GM23338 (cell line): ENCODE data around the gene IGFLR1. TPM values are rescaled to one million over a fixed set of nuclear protein-coding genes. Genes with fewer than 3 reads are reported as not detected.

Source experiments
- ATAC-seq: fragments of 200-7000 bp; cut with Tn5 transposase; 3 replicates; pipeline ENCODE4 v1.9.1; 2020
- DNase-seq: peaks from one replicate; pipeline ENCODE4 v3.0.0-alpha.2; 2015; ENCODE audit warnings: low spot score
- H2AFZ ChIP-seq: fragments of 200-600 bp; sonication (generic); 2 replicates; pipeline ENCODE4 v1.8.0; 2016; ENCODE audit warnings: antibody characterized with exemption, mild to moderate bottlenecking, moderate library complexity
- H3F3A ChIP-seq: fragments of 200-600 bp; sonication (generic); replicated peaks from 2 replicates; pipeline ENCODE4 v1.8.0; 2017; ENCODE audit warnings: antibody characterized with exemption, mixed run types, low read depth
- H3K27ac ChIP-seq: fragments of 200-600 bp; sonication (generic); 2 replicates; pipeline ENCODE4 v1.6.1; 2016; ENCODE audit warnings: low read depth
- H3K27me3 ChIP-seq: fragments of 200-600 bp; sonication (generic); 2 replicates; pipeline ENCODE4 v1.8.0; 2016; ENCODE audit warnings: mild to moderate bottlenecking, mixed run types, moderate library complexity; ENCODE audit not compliant: insufficient read depth
- H3K36me3 ChIP-seq: fragments of 200-600 bp; sonication (generic); 2 replicates; pipeline ENCODE4 v1.8.0; 2016; ENCODE audit warnings: mild to moderate bottlenecking; ENCODE audit not compliant: insufficient read depth
- H3K4me1 ChIP-seq: fragments of 200-600 bp; sonication (generic); 2 replicates; pipeline ENCODE4 v1.8.0; 2016; ENCODE audit warnings: mild to moderate bottlenecking, moderate library complexity; ENCODE audit not compliant: insufficient read depth
- H3K4me2 ChIP-seq: fragments of 200-600 bp; sonication (generic); 2 replicates; pipeline ENCODE4 v1.7.1; 2017; ENCODE audit warnings: mixed run types
- H3K4me3 ChIP-seq: fragments of 200-600 bp; sonication (generic); 2 replicates; pipeline ENCODE4 v1.6.1; 2016; ENCODE audit warnings: mixed run types
- H3K79me2 ChIP-seq: fragments of 200-600 bp; sonication (generic); replicated peaks from 2 replicates; pipeline ENCODE4 v1.8.0; 2017; ENCODE audit warnings: mild to moderate bottlenecking; ENCODE audit not compliant: insufficient read depth
- H3K9me2 ChIP-seq: fragments of 200-600 bp; sonication (generic); 2 replicates; pipeline ENCODE4 v1.8.0; 2017; ENCODE audit not compliant: insufficient read depth
- H4K20me1 ChIP-seq: fragments of 200-600 bp; sonication (generic); replicated peaks from 2 replicates; pipeline ENCODE4 v1.8.0; 2017; ENCODE audit warnings: mild to moderate bottlenecking; ENCODE audit not compliant: insufficient read depth
- H3K27ac Mint-ChIP-seq: 2 replicates; pipeline ENCODE4 v1.8.0; 2020; ENCODE audit warnings: inconsistent platforms, mild to moderate bottlenecking, moderate library complexity, mixed read lengths
- H3K27me3 Mint-ChIP-seq: 3 replicates; pipeline ENCODE4 v1.8.0; 2022; ENCODE audit warnings: low read depth, mild to moderate bottlenecking, moderate library complexity, mixed read lengths, inconsistent platforms; ENCODE audit not compliant: insufficient read depth, poor library complexity
- H3K36me3 Mint-ChIP-seq: 3 replicates; pipeline ENCODE4 v1.8.0; 2021; ENCODE audit warnings: low read depth, mild to moderate bottlenecking, inconsistent platforms, moderate library complexity, mixed read lengths
- H3K4me1 Mint-ChIP-seq: 3 replicates; pipeline ENCODE4 v1.8.0; 2020; ENCODE audit warnings: mild to moderate bottlenecking, inconsistent platforms, mixed read lengths
- H3K4me3 Mint-ChIP-seq: 3 replicates; pipeline ENCODE4 v1.8.0; 2021; ENCODE audit warnings: moderate library complexity, mild to moderate bottlenecking, inconsistent platforms, mixed read lengths
- H3K9me3 Mint-ChIP-seq: 3 replicates; pipeline ENCODE4 v1.8.0; 2020; ENCODE audit warnings: moderate library complexity, mild to moderate bottlenecking, inconsistent platforms, mixed read lengths
- CREB1 ChIP-seq: fragments of 250-450 bp; sonication (Bioruptor Pico); IDR thresholded peaks from 2 replicates; pipeline ENCODE4 v1.5.0; 2020; ENCODE audit warnings: low read depth, mild to moderate bottlenecking, moderate library complexity
- EZH2 ChIP-seq: fragments of 200-600 bp; sonication (generic); IDR thresholded peaks from one replicate; pipeline ENCODE4 v1.8.0; 2017; ENCODE audit warnings: antibody characterized with exemption, mild to moderate bottlenecking, low read depth; ENCODE audit not compliant: unreplicated experiment
- EZH2phosphoT487 ChIP-seq: fragments of 200-600 bp; sonication (generic); IDR thresholded peaks from one replicate; pipeline ENCODE4 v1.8.1; 2018; ENCODE audit warnings: antibody characterized with exemption; ENCODE audit not compliant: unreplicated experiment
- JUNB ChIP-seq: IDR thresholded peaks from one replicate; pipeline ENCODE4 v1.6.1; 2016; ENCODE audit warnings: antibody characterized with exemption; ENCODE audit not compliant: unreplicated experiment
- POLR2AphosphoS5 ChIP-seq: IDR thresholded peaks from 2 replicates; pipeline ENCODE4 v1.6.1; 2016; ENCODE audit warnings: antibody characterized with exemption, low read depth
- polyA plus RNA-seq: library from polyadenylated mRNA; unstranded; fragments of >200 nt; fragmentation: Nextera tagmentation; extraction: Ambion mirVana; gene quantifications from 2 replicates; pipeline ENCODE4 v1.2.1, GENCODE V29; 2016
- total RNA-seq: library from RNA; depleted of rRNA; stranded (reverse); fragments of >200 nt; shearing (Covaris generic); gene quantifications from 2 replicates; pipeline ENCODE4 v1.2.3, GENCODE V29; 2014
- TF ChIP-seq, protein P1 (sequence below), 2 experiments: fragments of 200-600 bp in 1 of 2; sonication (generic) in 1 of 2; conservative IDR thresholded peaks; 2 replicates each; pipeline versions ENCODE4 v1.5.1 to v1.6.1; 2016 to 2017; ENCODE audit warnings: antibody characterized with exemption in 2 of 2, low read depth in 2 of 2, mild to moderate bottlenecking in 2 of 2, moderate library complexity in 1 of 2
- TF ChIP-seq, protein P2 (sequence below): IDR thresholded peaks from 2 replicates; pipeline ENCODE4 v1.6.1; 2016; ENCODE audit warnings: antibody characterized with exemption
- TF ChIP-seq, protein P3 (sequence below): IDR thresholded peaks from one replicate; pipeline ENCODE4 v1.6.1; 2018; ENCODE audit warnings: antibody characterized with exemption; ENCODE audit not compliant: unreplicated experiment

Gene IGFLR1
- total and polyA plus RNA-seq, 2 experiments from 2014 or later = 14.4 to 17.8 TPM

DNA sequence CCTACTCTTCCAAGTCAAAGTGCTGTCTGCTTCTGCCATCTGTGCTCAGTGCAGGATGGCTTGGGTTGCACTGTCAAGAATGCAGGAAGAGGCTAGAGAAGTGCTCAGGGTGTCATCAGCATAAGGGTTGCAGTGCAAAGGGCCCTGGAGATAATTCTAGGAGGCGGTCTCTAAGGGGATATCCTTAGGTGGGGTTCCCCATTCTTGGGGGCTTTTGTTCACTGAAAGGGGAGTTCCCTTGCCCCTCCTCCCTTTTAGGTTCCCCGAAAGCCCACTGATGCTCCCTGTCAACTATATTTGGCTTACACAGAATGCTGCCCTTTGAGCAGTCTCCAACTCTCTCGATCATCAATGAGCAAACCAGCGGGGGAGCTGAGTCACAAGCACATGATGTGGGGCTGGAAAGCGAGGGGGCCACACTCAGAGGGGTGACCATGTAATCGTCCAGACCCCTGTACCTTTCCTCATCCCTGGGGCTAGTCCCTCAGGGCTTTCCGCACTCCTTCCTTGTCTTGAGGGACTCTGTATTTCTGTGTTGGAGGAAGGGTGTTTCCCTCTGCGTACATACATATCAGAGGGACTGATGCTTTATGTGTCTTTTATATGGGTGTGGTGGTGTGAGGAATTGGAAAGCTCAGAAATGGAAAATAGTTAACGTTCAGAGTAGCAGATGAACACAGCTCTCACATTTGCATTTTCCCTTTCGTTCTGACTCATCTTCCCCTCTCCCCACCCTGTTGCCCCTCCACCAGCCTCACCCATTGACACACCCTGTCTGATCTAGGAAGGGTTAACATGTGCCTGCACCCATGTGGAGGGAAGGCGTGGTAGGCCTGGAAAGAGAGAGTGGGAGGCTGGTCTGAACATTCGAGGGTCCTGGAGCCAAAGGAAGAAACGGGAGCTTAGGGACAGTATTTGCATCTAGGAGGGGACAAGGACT lies 31.2 kb downstream of the IGFLR1 start:
- Histone ChIP-seq H3F3A (peaks cover 4% of the 10 kb centered on the region; the same call in 1 of the 2 replicates), H3K27me3 (no peaks in the 10 kb centered on the region), H3K79me2 (no peaks in the 10 kb centered on the region), H3K36me3 (no peaks in the 10 kb centered on the region), H3K4me1 (peaks cover 39% of the 10 kb centered on the region), H2AFZ (no peak overlapping the region), H3K27ac (no peak overlapping the region), H3K4me2 (no peak overlapping the region), H3K9me2 (no peaks in the 10 kb centered on the region), H4K20me1 (no peaks in the 10 kb centered on the region; the same call in 1 of the 2 replicates), H3K4me3 (no peak overlapping the region)
- no peaks in the 10 kb centered on the region for H3K9me3 Mint-ChIP-seq
- TF ChIP-seq EZH2phosphoT487 (no peak), CREB1 (CRISPR knock-in tag) (no peak), EZH2 (no peak), POLR2AphosphoS5 (0 out of 2 replicates have a peak, but pooled peaks have one; percentile 15), JUNB (no peak)
- TF ChIP-seq, protein P1, sequence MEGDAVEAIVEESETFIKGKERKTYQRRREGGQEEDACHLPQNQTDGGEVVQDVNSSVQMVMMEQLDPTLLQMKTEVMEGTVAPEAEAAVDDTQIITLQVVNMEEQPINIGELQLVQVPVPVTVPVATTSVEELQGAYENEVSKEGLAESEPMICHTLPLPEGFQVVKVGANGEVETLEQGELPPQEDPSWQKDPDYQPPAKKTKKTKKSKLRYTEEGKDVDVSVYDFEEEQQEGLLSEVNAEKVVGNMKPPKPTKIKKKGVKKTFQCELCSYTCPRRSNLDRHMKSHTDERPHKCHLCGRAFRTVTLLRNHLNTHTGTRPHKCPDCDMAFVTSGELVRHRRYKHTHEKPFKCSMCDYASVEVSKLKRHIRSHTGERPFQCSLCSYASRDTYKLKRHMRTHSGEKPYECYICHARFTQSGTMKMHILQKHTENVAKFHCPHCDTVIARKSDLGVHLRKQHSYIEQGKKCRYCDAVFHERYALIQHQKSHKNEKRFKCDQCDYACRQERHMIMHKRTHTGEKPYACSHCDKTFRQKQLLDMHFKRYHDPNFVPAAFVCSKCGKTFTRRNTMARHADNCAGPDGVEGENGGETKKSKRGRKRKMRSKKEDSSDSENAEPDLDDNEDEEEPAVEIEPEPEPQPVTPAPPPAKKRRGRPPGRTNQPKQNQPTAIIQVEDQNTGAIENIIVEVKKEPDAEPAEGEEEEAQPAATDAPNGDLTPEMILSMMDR (conservative IDR thresholded peaks at IDR 0.05; ENCODE audit: low read depth in 2 of 2) = no peak
- TF ChIP-seq, protein P2, sequence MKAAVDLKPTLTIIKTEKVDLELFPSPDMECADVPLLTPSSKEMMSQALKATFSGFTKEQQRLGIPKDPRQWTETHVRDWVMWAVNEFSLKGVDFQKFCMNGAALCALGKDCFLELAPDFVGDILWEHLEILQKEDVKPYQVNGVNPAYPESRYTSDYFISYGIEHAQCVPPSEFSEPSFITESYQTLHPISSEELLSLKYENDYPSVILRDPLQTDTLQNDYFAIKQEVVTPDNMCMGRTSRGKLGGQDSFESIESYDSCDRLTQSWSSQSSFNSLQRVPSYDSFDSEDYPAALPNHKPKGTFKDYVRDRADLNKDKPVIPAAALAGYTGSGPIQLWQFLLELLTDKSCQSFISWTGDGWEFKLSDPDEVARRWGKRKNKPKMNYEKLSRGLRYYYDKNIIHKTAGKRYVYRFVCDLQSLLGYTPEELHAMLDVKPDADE = no peak
- TF ChIP-seq, protein P3, sequence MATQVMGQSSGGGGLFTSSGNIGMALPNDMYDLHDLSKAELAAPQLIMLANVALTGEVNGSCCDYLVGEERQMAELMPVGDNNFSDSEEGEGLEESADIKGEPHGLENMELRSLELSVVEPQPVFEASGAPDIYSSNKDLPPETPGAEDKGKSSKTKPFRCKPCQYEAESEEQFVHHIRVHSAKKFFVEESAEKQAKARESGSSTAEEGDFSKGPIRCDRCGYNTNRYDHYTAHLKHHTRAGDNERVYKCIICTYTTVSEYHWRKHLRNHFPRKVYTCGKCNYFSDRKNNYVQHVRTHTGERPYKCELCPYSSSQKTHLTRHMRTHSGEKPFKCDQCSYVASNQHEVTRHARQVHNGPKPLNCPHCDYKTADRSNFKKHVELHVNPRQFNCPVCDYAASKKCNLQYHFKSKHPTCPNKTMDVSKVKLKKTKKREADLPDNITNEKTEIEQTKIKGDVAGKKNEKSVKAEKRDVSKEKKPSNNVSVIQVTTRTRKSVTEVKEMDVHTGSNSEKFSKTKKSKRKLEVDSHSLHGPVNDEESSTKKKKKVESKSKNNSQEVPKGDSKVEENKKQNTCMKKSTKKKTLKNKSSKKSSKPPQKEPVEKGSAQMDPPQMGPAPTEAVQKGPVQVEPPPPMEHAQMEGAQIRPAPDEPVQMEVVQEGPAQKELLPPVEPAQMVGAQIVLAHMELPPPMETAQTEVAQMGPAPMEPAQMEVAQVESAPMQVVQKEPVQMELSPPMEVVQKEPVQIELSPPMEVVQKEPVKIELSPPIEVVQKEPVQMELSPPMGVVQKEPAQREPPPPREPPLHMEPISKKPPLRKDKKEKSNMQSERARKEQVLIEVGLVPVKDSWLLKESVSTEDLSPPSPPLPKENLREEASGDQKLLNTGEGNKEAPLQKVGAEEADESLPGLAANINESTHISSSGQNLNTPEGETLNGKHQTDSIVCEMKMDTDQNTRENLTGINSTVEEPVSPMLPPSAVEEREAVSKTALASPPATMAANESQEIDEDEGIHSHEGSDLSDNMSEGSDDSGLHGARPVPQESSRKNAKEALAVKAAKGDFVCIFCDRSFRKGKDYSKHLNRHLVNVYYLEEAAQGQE = no peak
- H3K27ac Mint-ChIP-seq = no peak overlapping the region
- ATAC-seq = no peak
- H3K36me3 Mint-ChIP-seq = peaks cover 3% of the 10 kb centered on the region; the same call in 1 of the 3 replicates
- H3K4me1 Mint-ChIP-seq = peaks cover 44% of the 10 kb centered on the region
- H3K27me3 Mint-ChIP-seq = peaks cover 15% of the 10 kb centered on the region
- no peak for DNase-seq
- H3K4me3 Mint-ChIP-seq = no peak overlapping the region
